ENCODE measurements around the gene U2AF2. TPM values are rescaled to one million over a fixed set of nuclear protein-coding genes. Genes with fewer than 3 reads are reported as not detected.

Gene U2AF2
- total RNA-seq, 1 donor from 2014 or later = 194 TPM

- FAIRE-seq = no peak
- Histone ChIP-seq H2AFZ (ENCODE audit: low read depth, low read length) (no peak overlapping the region), H3K79me2 (ENCODE audit: insufficient read depth, low read length) (peaks cover 32% of the 10 kb centered on the region), H3K36me3 (ENCODE audit: insufficient read depth, low read length) (no peaks in the 10 kb centered on the region), H4K20me1 (ENCODE audit: insufficient read depth, low read length) (peaks cover 42% of the 10 kb centered on the region), H3K9me3 (ENCODE audit: insufficient read depth, low read depth, low read length) (no peaks in the 10 kb centered on the region), H3K27ac (ENCODE audit: low read depth, low read length) (no peak overlapping the region), H3K4me2 (ENCODE audit: low read length) (no peak overlapping the region), H3K27me3 (ENCODE audit: insufficient read depth, low read length) (no peaks in the 10 kb centered on the region), H3K4me3 (ENCODE audit: insufficient read depth, low read depth, low read length) (no peak overlapping the region), H3K9ac (ENCODE audit: low read length) (no peak overlapping the region), H3K4me1 (ENCODE audit: insufficient read depth, low read length) (no peaks in the 10 kb centered on the region)
- H3K4me1 Mint-ChIP-seq (ENCODE audit: low read depth, unreplicated experiment) = peaks cover 9% of the 10 kb centered on the region
- no peaks in the 10 kb centered on the region for H3K9me3 Mint-ChIP-seq (ENCODE audit: unreplicated experiment)
- H3K27me3 Mint-ChIP-seq (ENCODE audit: low read depth, unreplicated experiment) = no peaks in the 10 kb centered on the region
- H3K4me3 Mint-ChIP-seq (ENCODE audit: unreplicated experiment) = no peak overlapping the region
- no peak for DNase-seq (ENCODE audit: low read depth)
- H3K27ac Mint-ChIP-seq (ENCODE audit: unreplicated experiment) = no peak overlapping the region
- peaks cover 2% of the 10 kb centered on the region for H3K36me3 Mint-ChIP-seq (ENCODE audit: low read depth, unreplicated experiment)
- TF ChIP-seq EZH2 (IDR thresholded peaks at IDR 0.05; ENCODE audit: insufficient read depth, low read length) (no peak), CTCF (IDR thresholded peaks at IDR 0.05; ENCODE audit: insufficient read depth, low read depth, low read length) (no peak)
These were observed 35.4 kb downstream of the U2AF2 start for GRCh38 chr19:55690109-55690768.

GRCh38 chr19:55690769-55691545 is 36.1 kb downstream of the U2AF2 start:
- Histone ChIP-seq H3K9me3 (ENCODE audit: insufficient read depth, low read depth, low read length) (no peaks in the 10 kb centered on the region), H3K4me1 (ENCODE audit: insufficient read depth, low read length) (no peaks in the 10 kb centered on the region), H3K27me3 (ENCODE audit: insufficient read depth, low read length) (no peaks in the 10 kb centered on the region), H3K27ac (ENCODE audit: low read depth, low read length) (no peak overlapping the region), H3K4me2 (ENCODE audit: low read length) (no peak overlapping the region), H3K79me2 (ENCODE audit: insufficient read depth, low read length) (peaks cover 25% of the 10 kb centered on the region), H2AFZ (ENCODE audit: low read depth, low read length) (no peak overlapping the region), H3K4me3 (ENCODE audit: insufficient read depth, low read depth, low read length) (no peak overlapping the region), H3K9ac (ENCODE audit: low read length) (no peak overlapping the region), H3K36me3 (ENCODE audit: insufficient read depth, low read length) (no peaks in the 10 kb centered on the region), H4K20me1 (ENCODE audit: insufficient read depth, low read length) (peaks cover 36% of the 10 kb centered on the region)
- H3K36me3 Mint-ChIP-seq (ENCODE audit: low read depth, unreplicated experiment) = peaks cover 6% of the 10 kb centered on the region
- no peak overlapping the region for H3K4me3 Mint-ChIP-seq (ENCODE audit: unreplicated experiment)
- no peak for TF ChIP-seq CTCF (IDR thresholded peaks at IDR 0.05; ENCODE audit: insufficient read depth, low read depth, low read length)
- no peak for TF ChIP-seq EZH2 (IDR thresholded peaks at IDR 0.05; ENCODE audit: insufficient read depth, low read length)
- peaks cover 9% of the 10 kb centered on the region for H3K4me1 Mint-ChIP-seq (ENCODE audit: low read depth, unreplicated experiment)
- no peak overlapping the region for H3K27ac Mint-ChIP-seq (ENCODE audit: unreplicated experiment)
- H3K27me3 Mint-ChIP-seq (ENCODE audit: low read depth, unreplicated experiment) = no peaks in the 10 kb centered on the region
- no peaks in the 10 kb centered on the region for H3K9me3 Mint-ChIP-seq (ENCODE audit: unreplicated experiment)
- DNase-seq (ENCODE audit: low read depth) = no peak
- FAIRE-seq = no peak

Measured in astrocyte (in vitro differentiated cells and primary cell).